Measurements from ENCODE around the gene RPL32.
"Not testable (repeated sequence)": the region's sequence is repeated elsewhere in the genome, so short reads cannot be mapped to it uniquely, and the experiment has no call there.

The RPL32 gene

DNA sequence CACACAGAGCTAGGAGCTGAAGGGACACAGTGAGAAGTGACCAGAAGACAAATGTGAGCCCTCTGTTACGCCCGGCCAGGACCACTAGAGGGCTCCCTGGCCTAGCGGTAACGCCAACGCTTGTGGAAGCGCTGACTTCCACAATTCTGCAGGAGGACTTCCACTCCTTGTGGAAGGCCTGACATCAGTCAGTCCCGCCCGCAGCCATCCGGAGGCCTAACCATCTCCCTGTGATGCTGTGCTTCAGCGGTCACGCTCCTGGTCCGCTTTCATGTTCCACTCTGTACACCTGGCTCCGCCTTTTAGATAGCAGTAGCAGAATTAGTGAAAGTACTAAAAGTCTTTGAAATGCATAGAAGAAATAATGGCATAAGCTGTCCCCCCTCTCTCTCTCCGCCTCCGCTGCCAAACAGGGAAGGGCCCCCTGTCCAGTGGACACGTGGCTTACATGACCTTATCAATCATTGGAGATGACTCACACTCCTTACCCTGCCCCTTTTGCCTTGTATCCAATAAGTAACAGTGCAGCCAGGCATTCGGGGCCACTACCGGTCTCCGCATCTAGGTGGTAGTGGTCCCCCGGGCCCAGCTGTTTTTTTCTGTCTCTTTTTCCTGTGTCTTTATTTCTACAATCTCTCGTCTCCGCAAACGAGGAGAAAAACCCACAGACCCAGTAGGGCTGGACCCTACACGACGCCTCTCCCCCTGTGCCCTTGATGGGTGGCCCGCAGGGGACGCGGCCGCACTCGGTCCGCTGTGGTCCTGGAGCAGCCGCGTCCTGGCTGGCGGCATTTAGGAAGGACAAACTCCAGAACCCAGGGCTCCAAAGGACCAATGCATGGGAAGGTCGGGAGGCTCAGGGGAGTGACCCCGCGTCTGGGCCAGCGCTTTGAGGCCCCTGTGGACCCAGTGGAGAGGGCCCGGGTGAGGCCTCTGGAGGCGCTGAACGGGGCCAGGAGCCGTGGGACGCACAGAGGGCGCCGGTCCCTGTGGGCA is 27.0 kb upstream of the RPL32 start:
- peak; percentile 69 for DNase-seq

DNA sequence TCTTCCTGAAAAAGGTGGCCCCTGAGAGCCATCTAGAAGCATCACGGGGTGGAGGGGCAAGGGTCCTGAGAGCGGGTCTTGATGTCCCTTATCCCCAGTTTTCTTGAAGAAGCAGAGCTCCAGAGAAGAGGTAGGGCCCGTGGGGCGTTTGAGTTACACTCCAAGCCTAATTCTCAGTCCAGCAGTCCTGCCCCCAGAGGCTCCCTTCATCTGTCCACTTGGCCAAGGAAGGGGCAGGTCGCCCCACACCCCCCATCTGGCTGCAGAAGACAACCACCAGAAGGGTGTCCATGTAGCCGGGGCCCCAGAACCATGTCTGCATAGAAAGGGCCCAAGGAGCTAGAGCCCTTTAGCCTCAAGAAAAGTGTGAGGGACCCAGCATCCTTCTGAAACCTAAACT is 25.5 kb upstream of the RPL32 start:
- DNase-seq, result no peak

DNA sequence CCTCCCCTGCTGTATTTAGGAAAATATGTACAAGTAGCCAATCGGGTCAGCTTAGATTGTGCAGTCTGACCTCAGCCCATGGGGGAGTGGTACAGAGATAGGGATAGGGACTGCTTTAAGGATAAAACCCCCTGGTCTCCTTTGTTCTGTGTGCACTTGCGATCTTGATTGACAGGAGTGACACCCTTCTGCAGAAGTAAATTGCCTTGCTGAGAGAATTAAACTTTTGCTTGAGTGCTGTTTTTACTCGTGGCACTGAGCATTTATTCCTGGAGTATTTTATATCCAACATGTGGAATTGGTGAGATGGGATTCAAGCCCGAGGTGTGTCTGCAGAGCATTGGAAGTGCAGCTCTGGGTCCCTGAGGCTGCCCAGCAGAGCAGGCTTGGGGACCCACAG is 23.9 kb upstream of the RPL32 start:
- DNase-seq, result no peak

DNA sequence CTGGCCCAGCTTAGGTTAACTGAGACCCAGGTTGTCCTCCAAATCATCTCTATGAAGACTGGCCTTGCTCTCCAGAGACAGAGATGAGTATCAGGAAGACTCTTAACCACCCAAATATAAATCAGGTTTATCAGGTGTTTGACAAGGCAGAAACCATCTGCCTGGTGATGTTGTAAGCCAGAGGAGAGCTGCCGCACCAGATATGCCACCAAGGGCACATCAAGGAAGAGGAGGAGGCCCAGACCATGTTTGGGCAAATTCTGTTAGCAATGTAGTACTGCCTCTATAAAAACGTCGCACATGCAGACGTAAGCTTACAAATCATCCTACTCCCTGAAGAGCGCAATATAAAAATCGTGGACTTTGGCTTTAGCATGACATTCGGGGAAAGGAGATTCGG is 21.0 kb upstream of the RPL32 start:
- DNase-seq, result no peak

DNA sequence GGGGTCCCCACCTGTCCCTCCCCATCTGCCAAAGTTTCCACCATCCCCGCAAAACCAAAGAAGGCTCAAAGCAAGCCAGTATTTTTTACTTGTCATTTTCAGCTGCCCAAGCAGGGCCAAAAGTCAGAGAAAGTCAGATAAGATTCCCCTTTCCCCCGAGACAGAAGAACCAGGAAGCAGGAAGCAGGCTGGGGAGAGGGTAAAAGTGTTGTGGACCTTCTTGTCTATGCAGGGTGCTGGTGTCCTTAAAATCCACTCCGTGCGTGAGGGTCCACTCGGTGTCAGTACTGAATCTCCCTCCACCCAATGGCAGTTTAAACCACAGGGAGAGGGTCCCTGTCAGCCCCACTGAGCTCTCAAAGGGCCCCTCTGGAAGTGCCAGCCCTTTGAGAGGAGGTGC is 20.2 kb upstream of the RPL32 start:
- no peak for DNase-seq

DNA sequence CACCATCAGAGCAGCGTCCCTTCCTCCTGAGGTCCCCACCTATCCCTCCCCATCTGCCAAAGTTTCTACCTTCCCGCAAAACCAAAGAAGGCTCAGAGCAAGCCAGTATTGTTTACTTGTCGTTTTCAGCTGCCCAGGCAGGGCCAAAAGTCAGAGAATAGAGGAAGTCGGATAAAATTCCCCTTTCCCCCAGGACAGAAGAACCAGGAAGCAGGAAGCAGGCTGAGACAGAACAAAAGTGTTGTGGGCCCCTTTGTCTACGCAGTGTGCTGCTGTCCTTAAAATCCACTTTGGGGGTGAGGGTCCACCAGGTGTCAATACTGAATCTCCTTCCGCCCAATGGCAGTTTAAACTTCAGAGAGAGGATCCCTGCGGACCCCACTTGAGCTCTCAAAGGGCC is 18.5 kb upstream of the RPL32 start:
- DNase-seq, result no peak

DNA sequence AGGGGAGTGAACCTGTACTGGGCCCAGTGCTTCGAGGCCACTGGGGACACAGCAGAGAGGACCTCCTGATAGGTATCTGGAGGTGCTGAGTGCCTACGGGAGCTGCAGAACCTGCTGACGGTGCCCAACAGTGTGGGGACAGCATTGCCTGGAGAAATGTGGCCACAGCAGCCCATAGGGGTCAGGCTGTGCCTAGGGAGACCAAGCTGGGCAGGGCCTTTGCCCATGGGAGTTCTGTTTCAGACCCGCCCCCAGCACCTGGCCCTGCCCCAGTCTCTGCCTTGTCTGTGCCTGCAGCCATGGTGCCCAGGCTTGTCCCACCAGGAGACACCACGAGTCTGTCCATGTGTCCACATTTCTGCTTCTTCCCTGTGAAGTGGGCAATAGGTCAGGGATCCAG is 15.3 kb upstream of the RPL32 start:
- DNase-seq, result no peak

DNA sequence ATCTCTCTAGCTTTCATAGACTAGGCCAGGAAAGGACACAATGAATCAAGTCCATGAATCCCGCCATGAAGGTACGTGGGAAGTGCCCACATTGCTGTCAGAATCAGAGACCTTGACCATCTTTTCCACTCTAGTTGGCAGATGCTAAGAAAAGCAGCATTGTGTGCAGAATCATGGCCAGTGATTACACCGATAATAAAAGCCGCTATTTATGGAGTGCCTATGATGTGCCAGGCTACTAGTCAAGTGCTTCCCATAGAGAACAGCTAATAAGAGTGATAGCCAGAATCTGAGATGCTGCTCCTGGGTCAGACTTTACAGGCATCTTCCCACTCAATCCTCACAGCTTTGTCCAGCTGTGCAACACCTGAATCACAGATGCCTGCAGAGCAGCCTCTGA is 13.2 kb upstream of the RPL32 start:
- no peak for DNase-seq

DNA sequence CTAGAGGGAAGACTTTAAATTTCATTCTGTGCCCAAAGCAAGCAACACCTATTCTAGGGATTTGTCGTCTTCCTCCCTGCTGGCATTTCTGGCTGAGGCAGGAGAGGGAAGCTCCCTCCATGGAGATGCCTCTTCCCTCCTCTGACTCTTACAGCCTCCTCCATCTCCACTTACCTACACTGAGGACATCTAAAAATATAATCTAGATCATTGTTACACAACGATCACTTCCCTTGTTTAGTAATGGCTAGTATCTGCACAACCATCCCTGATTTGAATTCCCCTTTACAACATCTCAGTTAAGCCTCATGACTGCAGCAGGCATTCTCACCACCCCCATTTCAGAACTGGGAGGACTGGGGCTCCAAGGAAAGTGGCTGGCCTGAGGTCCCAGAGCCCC is 12.5 kb upstream of the RPL32 start:
- not testable (repeated sequence) for DNase-seq

DNA sequence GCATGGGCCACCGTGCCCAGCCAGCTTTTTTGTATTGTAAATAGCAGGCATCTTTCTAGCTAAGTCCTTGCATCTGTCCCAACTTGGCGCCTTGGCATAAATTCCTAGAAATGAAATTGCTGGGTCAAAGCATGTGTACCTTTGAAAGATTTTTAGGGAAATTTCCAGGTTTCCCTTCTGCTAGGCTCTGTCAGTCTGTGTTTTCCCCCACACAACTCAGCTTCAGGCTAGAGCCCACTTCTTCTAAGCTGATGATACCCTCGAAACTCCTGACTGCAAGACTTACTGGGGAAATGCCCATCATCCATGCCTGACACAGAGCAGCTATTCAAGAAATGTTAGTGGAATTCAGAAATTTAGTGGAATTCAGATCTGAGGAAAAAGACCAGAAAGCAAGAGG is 10.8 kb upstream of the RPL32 start:
- no peak for DNase-seq

DNA sequence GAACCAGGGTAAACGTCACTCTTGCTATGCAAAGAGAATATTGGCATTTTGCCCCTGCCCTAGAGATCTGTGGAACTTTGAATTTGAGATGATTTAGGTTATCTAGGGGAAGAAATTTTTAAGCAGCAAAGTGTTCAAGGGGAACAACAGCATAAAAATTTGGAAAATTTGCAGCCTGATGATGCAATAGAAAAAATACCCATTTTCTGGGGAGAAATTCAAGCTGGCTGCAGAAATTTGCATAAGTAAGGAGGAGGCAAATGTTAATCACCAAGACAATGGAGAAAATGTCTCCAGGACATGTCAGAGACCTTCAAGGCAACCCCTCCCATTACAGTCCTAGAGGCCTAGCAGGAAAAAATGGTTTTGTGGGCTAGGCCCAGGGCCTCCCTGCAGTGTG is 4.4 kb upstream of the RPL32 start:
- DNase-seq, result no peak

DNA sequence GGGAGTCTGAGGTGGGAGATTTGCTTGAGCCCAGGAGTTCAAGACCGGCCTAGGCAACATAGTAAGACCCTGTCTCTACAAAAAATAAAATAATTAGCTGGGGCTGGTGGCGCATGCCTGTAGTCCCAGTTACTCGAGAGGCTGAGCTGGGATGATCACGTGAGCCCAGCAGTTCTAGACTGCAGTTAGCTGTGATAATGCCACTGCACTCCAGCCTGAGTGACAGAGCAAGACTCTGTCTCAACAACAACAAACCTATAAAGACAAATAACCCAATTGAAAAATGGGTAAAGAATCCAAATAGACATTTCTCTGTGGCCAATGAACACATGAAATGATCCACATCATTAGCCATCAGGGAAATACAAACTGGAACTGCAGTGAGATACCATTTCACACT is 1.1 kb upstream of the RPL32 start:
- DNase-seq, result no peak

DNA sequence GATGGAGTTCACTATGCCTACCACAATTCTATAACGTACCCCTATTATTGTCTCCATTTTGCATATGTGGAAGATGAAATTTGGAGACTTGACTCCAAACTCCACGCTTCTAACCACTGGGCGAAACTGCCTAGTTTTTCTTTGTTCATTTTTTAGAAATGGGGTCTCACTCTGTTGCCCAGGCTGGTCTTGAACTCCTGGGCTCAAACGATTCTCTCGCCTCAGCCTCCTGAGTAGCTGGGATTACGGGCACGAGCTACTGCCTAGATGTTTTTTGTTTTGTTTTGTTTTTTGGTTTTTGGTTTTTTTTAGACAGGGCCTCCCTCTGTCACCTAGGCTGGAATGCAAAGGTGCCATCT is 584 bp upstream of the RPL32 start:
- no peak for DNase-seq

DNA sequence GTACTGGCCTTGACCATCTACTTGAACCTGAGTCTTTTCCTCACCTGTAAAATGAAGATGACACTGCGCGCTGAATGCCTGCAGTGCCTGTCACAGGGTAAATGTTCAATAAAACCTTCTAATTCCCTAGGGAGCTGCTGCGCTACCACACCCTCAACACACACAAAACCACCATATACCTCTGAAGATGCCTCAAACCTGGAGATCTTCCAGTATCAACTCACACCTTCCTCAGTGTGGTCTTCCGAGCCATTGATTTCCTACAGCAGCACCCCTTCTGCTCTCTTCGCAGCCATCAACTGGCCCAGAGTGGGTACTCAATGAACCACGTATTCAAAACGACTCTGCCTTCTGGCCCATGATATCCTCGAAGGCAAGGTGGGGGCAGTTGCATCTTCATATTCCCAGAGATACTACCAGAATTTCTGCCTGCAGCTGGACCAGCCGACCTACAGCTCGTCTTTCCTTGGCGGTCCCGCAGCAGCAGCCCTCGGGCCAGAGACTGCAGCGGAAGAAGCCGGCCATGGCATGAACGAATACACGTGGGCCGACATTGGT is 695 bp downstream of the RPL32 start:
- DNase-seq, result no peak

DNA sequence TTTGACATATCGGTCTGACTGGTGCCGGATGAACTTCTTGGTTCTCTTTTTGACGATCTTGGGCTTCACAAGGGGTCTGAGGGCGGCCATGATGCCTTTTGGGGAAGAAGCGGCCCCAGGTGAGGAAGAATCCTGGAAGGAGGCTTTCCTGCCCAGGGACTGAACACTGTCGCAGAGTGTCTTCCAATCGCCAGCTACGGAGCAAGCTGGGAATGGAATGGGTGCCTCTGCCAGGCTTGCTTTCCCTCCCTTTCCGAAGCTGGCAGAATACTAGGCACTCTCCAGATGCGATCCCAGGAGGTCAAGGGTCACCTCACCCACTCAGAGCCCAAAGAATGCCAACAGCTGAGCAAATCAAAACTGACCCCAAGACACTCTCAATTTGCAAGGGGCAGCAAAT is 1.2 kb downstream of the RPL32 start:
- DNase-seq, result not testable (repeated sequence)

DNA sequence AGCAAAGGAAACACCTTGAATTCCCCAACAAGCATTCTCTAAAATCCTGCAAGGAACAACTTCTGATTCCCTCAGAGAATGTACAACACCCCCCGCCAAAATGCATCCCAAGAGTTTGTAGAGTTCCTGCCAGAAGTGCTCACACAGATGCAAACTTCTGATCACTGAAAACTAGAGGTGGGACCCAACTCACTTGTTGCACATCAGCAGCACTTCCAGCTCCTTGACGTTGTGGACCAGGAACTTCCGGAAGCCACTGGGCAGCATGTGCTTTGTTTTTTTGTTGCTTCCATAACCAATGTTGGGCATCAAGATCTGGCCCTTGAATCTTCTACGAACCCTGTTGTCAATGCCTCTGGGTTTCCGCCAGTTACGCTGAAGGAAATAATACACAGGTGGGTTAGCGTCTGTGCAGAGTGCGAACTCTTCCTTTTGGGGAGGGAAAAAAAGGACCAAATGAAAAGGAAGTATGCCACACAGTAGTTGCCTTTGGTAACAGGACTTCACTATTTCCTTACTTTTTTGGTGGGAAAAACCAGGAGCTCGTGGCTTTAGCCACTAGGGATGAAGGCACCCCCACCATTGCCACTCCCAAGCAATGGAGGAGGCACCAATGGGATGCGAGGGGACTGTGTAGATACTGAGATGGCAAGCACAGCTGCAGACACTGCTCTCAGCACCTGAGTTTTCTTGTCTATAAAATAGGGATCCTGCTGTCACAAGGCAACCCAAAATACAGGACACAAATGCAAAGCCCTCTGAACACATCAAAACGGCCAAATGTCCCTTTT is 2.0 kb downstream of the RPL32 start:
- no peak for DNase-seq

DNA sequence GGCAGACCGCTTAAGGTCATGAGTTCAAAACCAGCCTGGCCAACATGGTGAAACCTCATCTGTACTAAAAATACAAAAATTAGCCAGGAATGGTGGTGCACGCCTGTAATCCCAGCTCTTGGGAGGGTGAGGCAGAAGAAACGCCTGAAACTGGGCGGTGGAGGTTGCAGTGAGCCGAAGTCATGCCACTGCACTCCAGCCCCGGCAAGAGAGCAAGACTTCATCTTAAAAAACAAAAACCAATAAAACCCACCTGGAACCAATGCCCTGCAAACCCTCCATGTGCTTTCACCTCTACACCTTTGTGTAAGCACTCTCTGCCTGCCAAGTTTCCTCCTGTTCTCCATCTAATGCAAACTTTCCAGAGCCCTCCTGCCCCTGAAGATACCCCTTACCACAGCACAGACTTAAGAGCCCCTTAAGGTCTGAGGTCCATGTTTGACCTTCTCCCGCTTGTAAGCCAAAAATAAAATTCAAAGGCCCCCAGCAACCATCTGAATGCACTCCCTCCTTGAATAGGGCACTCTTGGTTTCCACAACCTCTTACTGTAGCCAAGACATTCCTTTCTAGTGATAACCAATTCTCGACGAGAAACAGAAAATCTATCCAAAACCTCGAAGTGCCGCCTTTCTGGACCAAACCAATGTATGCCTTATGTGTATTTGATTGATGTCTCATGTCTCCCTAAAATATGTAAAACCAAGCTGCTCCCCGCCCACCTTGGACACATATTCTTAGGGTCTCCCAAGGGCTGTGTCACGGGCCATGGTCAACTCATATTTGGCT is 3.0 kb downstream of the RPL32 start:
- DNase-seq, result no peak

DNA sequence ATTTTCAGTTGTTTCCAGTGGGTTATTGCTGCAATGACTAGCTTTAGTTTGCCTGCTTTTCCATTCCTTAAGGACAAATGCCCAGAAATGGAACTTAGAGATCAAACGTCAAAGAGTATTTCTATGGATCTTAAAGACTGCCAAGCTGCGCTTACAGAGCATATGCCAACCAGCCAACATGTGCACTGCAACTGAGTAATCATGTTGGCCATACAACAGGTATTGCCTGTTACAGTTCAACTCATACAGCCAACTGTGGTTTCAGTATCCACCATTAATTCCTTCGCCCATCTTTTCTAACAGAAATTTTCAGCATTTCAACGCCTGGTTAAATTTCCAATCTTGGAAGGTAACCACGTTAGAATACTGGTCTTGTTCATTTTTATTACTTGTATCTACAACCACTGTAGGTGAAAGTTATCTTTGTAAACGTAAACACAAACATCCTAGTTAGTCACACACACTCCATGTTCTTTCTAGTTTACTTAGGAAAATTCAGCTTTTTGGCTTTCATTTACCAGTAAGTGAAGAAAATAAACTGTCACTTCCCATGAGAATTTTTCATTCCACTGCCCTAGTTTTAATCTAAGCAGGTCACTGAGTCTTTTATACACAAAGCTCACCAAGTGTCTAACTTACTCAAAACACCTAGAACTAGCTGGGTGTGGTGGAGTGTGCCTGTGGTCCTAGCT is 3.9 kb downstream of the RPL32 start:
- no peak for DNase-seq

DNA sequence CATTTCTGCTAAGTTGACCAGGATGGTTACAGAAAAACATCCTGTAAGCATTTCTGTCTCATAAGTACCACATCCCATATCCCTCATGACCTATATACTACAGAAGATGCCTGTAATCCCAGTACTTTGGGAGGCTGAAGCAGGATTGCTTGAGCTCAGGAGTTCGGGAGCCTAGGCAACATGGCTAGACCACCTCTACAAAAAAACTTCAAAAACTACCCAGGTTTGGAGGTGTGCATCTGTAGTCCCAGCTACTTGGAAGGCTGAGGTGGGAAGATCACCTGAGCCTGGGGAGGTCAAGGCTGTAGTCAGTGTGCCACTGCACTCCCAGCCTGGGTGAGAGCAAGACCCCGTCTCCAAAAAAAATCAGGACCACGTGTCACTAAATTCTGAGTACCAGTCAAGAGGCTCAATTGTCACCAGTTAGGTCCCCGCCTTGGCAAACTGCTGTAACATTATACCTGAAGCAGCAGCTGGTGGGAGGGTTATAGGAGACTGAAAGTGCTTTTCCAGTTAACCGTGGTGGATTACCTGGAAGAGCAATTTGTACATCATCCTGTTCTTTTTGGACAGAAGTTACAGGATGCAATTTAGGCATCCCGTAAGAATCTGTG is 6.2 kb downstream of the RPL32 start:
- no peak for DNase-seq

DNA sequence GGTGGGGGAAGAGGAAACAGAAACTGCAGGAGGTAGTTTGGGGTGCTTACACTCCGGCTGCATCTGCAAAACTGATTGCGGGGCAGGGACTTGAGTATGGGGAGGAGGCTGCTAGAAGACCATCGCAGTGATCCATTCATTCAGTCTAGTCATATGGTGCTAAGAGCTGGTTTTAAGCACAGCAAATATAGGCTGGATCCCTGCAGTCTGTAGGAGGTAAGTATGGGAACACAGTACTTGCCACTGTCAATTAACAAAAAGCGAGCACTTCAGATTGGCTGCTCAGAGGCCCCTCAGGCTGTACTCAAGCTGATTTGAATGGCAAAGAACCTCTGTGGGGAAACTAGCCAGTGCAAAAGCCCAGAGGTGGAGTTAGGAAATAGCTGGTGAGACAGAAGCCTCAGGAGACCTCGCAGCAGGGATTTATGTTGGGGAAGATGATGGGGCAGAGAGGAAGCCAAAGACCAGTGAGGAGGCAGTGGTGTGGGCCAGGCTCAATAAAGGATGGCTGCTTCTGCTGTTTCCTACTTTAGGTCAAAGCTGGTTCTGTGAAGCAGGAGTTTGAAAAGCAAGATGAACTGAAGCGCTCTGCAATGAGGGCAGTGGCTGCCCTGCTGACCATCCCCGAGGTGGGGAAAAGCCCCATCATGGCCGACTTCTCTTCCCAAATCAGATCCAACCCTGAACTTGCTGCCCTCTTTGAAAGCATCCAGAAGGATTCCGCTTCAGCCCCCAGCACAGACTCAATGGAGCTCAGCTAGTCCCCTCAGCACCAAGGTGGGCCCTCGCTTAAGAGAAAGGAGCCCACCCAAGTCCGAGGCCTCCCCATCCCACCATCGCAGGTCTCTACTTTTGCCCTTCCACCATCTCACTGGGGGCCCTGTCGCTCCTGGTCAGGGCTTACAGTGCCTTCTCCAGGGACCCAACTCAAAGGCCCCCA is 7.9 kb downstream of the RPL32 start:
- no peak for DNase-seq

All from NCI-H2227 treated with DMSO at 0.1 percent for 48 hours (cell line).